WERI-Rb-1 (cell line): ENCODE results near the gene COPZ1.

Source experiments
- DNase-seq: peaks from one replicate; pipeline ENCODE4 v3.0.0-alpha.2; 2020
- H3K27ac ChIP-seq: fragments of 250-450 bp; sonication (Bioruptor Pico); 2 replicates; pipeline ENCODE4 v1.5.1; 2020; ENCODE audit warnings: mild to moderate bottlenecking, moderate library complexity
- H3K27me3 ChIP-seq: fragments of 250-450 bp; sonication (Bioruptor Pico); 2 replicates; pipeline ENCODE4 v1.5.1; 2021; ENCODE audit warnings: mild to moderate bottlenecking, low read depth, moderate library complexity; ENCODE audit not compliant: insufficient read depth, severe bottlenecking
- H3K36me3 ChIP-seq: fragments of 250-450 bp; sonication (Bioruptor Pico); 2 replicates; pipeline ENCODE4 v1.5.1; 2020; ENCODE audit warnings: mild to moderate bottlenecking, moderate library complexity
- H3K4me3 ChIP-seq: 2 replicates; pipeline ENCODE4 v1.5.1; 2011; ENCODE audit warnings: low read depth, mild to moderate bottlenecking, control low read depth, low read length
- H3K9me3 ChIP-seq: fragments of 250-450 bp; sonication (Bioruptor Pico); 2 replicates; pipeline ENCODE4 v1.5.1; 2021; ENCODE audit warnings: mild to moderate bottlenecking, moderate library complexity; ENCODE audit not compliant: severe bottlenecking
- TF ChIP-seq, protein P1 (sequence below): IDR thresholded peaks from 2 replicates; pipeline ENCODE4 v1.5.1; 2011; ENCODE audit warnings: low read depth, mild to moderate bottlenecking, control low read depth, inconsistent platforms, low read length

Gene COPZ1

DNA sequence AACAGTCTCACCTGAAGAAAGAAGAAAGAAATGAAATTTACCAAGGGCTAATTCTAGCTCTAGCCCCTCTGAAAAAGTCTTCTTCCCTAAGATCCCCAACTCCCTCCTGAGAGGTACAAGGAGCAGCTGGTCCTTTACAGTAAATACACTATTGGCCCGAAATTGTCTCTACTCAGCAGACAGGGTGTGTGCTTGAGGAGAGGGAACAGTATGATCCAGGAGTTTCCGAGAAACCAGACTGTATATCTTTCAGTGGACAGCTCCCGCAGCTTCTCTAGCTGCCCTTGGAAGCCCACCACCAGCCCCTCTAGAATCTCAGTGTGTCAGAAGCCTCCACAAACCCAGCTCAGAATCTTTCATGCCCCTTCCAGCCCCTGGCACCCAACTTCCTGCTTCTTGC is 31.3 kb downstream of the COPZ1 start:
- Histone ChIP-seq H3K36me3 (peaks cover 5% of the 10 kb centered on the region), H3K9me3 (no peaks in the 10 kb centered on the region), H3K27me3 (no peaks in the 10 kb centered on the region), H3K4me3 (peak overlapping the region; percentile 0), H3K27ac (peak overlapping the region; percentile 98)
- DNase-seq = no peak
- TF ChIP-seq, protein P1, sequence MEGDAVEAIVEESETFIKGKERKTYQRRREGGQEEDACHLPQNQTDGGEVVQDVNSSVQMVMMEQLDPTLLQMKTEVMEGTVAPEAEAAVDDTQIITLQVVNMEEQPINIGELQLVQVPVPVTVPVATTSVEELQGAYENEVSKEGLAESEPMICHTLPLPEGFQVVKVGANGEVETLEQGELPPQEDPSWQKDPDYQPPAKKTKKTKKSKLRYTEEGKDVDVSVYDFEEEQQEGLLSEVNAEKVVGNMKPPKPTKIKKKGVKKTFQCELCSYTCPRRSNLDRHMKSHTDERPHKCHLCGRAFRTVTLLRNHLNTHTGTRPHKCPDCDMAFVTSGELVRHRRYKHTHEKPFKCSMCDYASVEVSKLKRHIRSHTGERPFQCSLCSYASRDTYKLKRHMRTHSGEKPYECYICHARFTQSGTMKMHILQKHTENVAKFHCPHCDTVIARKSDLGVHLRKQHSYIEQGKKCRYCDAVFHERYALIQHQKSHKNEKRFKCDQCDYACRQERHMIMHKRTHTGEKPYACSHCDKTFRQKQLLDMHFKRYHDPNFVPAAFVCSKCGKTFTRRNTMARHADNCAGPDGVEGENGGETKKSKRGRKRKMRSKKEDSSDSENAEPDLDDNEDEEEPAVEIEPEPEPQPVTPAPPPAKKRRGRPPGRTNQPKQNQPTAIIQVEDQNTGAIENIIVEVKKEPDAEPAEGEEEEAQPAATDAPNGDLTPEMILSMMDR = no peak

DNA sequence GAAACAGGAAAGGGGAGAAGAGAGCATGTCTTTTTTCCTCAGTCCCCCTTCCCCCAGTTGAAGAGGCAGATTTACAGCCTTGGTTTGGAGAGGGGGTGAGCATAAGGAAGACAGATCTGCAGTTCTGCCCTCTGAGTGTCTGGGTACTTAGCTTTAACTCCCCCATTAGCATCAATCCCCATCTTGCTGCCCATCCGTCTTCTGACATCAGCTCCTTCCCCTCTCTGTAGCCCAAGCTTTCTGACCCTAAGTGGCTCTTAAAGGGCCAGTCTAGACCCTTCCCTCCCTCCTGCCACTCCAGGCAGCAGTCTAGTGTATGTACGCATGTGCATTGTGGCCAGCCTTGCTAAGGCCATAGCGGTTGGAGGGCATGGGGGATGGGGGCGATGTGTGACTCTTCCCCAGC is 32.0 kb downstream of the COPZ1 start:
- TF ChIP-seq, protein P1 = no peak
- H3K4me3 ChIP-seq = no peak overlapping the region; the same call in 1 of the 2 replicates
- H3K27me3 ChIP-seq = no peaks in the 10 kb centered on the region
- no peaks in the 10 kb centered on the region for H3K36me3 ChIP-seq
- peak; percentile 94 for DNase-seq
- H3K9me3 ChIP-seq = no peaks in the 10 kb centered on the region
- peak overlapping the region; percentile 98 for H3K27ac ChIP-seq

DNA sequence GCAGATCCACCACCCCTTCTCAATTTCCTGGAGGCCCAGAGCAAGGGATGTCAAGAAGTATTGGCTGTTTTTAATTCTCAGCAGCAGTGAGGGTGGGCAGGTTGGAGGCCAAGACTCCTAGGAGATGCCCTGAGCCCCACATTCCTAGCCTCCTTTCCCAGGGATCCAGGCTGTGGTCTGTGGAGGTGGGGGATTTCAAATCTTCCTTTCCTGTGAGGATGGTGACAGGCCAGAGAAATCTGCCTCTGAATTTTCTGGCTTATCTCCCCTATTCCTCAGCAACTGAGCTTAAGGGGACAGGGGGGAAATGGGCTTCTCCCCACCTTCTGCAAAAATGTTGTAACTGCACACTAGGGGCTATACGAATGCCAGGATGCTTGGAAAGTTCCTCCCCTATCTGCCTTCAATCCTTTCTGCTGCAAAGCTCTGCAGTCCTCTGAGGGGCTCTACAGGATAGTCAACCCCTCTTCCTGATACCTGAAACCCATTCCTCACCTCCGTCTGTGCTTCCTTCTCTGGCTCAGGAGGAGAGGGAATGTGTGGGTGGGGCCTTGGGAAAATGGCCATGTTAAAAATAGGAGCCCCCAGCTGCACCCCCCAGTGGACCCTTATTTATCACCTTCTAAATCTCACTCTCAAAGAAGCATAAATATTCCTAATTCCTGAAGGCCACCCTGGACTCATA is 32.7 kb downstream of the COPZ1 start:
- Histone ChIP-seq H3K4me3 (peak overlapping the region; percentile 54), H3K9me3 (no peaks in the 10 kb centered on the region), H3K27ac (peak overlapping the region; percentile 98), H3K27me3 (no peaks in the 10 kb centered on the region), H3K36me3 (no peaks in the 10 kb centered on the region)
- no peak for DNase-seq
- TF ChIP-seq, protein P1 = no peak

DNA sequence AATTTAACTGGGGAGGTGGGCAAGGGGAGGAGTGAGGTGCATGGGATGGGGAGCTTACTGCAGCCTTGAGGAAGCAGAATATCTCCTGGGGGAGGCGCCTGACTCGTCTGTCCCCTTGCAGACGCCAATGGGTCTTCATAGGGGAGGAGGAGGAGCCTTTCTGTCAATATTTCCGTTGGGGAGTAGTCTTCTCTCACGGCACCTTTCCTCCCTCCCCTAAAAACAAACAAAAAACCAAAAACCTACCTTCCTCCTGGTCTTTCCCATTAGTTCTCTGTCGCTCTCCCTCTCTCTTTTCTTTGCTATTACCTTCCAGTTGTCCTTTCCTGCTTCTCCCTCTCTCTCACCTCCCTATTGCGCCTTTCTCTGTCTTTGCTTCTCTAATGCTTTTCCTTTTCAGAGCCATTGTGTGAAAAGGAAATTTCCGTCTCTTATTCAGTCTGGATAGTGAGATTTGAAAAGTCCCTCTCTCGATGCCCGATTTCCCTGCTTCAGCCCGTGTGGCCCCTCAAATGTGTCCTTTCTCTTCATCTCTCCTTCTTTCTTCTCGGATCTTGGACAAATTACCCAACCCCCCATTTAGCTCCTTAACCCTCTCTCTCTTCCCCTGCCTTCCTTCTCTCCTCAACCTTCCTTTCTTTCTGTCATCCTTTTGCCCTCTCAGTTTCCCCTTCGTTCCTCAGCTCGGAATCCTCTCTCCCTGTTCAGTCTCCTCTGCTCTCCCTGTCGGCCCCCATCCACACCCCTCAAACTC is 33.4 kb downstream of the COPZ1 start:
- H3K36me3 ChIP-seq = no peaks in the 10 kb centered on the region
- peak; percentile 76 for DNase-seq
- peak overlapping the region; percentile 98 for H3K27ac ChIP-seq
- peak overlapping the region; percentile 54 for H3K4me3 ChIP-seq
- no peaks in the 10 kb centered on the region for H3K27me3 ChIP-seq
- no peaks in the 10 kb centered on the region for H3K9me3 ChIP-seq
- TF ChIP-seq, protein P1 = peak; percentile 21; the same call in 1 of the 2 replicates

DNA sequence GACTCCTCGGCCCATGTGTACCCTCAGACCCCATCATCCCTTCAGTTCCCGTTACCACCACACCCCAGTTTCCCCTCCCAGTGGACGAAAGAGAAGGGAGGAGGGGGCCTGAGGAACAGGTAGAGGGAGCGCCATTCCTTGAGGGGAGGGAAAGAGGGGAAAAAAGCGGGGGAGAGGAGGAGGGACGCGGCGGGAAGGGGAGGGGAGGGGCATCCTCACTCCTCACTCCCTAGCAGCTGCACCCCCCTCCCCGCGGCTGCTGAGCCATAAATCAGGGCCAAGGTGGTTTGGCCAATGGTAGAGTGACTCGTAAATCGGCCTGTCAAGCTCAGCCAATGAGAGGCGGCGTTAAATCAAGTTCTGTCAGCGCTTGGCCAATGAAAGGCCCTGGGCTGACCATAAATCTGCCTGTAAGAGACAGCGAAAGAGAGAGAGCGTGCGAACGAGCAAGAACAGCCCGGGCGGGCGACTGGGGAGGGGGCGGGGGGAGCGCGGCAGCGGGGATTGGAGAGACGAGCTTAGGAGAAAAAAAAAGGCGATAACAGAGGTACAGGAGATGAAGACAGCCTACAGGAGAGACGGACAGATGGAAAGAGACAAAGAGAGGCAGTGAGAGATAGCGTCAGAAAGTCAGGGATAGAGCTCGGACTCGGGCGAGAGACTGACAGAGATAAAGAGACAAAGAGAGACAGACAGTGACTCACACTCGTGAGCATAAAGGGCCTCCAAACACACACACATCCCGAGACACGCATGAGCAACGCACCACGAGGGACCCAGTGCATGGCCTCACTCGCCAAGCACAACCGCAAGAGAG is 34.2 kb downstream of the COPZ1 start:
- Histone ChIP-seq H3K4me3 (peak overlapping the region; percentile 54), H3K9me3 (no peaks in the 10 kb centered on the region), H3K27me3 (no peaks in the 10 kb centered on the region), H3K27ac (peak overlapping the region; percentile 98), H3K36me3 (no peaks in the 10 kb centered on the region)
- TF ChIP-seq, protein P1 = no peak
- DNase-seq = peak; percentile 99
